HFFc6 (cell line): Measurements from ENCODE around the gene ZNRD2. TPM values are rescaled to one million over a fixed set of nuclear protein-coding genes. Genes with fewer than 3 reads are reported as not detected.

Source experiments
- DNase-seq: peaks from one replicate; pipeline ENCODE4 v3.0.0-alpha.2; 2018
- H3K27ac Mint-ChIP-seq: 2 replicates; pipeline ENCODE4 v1.8.0; 2020; ENCODE audit warnings: mild to moderate bottlenecking, mixed read lengths
- H3K27me3 Mint-ChIP-seq: 2 replicates; pipeline ENCODE4 v1.8.0; 2021; ENCODE audit warnings: mild to moderate bottlenecking, moderate library complexity, mixed read lengths; ENCODE audit not compliant: insufficient read depth
- H3K36me3 Mint-ChIP-seq: 2 replicates; pipeline ENCODE4 v1.8.0; 2021; ENCODE audit warnings: low read depth, mixed read lengths
- H3K4me1 Mint-ChIP-seq: 2 replicates; pipeline ENCODE4 v1.8.0; 2020; ENCODE audit warnings: low read depth, mixed read lengths
- H3K4me3 Mint-ChIP-seq: 2 replicates; pipeline ENCODE4 v1.8.0; 2020; ENCODE audit warnings: mild to moderate bottlenecking, moderate library complexity, mixed read lengths
- H3K9me3 Mint-ChIP-seq: 2 replicates; pipeline ENCODE4 v1.8.0; 2020; ENCODE audit warnings: mild to moderate bottlenecking, mixed read lengths
- total RNA-seq, 6 experiments: library from RNA; stranded (reverse); fragmentation: NEBNext Ultra II Directional; extraction: Animal tissue kit (Norgen Biotek cat#: 25700); gene quantifications; 2 replicates in 1 of 6; 3 replicates in 5 of 6; pipeline ENCODE4 v1.2.3, GENCODE V29; 2021
- TF ChIP-seq, protein P1 (sequence below): fragments of 200-600 bp; sonication (generic); IDR thresholded peaks from 2 replicates; pipeline ENCODE4 v1.5.0; 2021; ENCODE audit warnings: antibody characterized with exemption, mild to moderate bottlenecking

ZNRD2 gene
- total RNA-seq, 6 experiments from 2014 or later, result 57.7 to 72.0 (median 64.3) TPM

GRCh38 chr11:65529475-65530156 is 40.7 kb upstream of the ZNRD2 start:
- TF ChIP-seq, protein P1, sequence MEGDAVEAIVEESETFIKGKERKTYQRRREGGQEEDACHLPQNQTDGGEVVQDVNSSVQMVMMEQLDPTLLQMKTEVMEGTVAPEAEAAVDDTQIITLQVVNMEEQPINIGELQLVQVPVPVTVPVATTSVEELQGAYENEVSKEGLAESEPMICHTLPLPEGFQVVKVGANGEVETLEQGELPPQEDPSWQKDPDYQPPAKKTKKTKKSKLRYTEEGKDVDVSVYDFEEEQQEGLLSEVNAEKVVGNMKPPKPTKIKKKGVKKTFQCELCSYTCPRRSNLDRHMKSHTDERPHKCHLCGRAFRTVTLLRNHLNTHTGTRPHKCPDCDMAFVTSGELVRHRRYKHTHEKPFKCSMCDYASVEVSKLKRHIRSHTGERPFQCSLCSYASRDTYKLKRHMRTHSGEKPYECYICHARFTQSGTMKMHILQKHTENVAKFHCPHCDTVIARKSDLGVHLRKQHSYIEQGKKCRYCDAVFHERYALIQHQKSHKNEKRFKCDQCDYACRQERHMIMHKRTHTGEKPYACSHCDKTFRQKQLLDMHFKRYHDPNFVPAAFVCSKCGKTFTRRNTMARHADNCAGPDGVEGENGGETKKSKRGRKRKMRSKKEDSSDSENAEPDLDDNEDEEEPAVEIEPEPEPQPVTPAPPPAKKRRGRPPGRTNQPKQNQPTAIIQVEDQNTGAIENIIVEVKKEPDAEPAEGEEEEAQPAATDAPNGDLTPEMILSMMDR, result no peak

DNA sequence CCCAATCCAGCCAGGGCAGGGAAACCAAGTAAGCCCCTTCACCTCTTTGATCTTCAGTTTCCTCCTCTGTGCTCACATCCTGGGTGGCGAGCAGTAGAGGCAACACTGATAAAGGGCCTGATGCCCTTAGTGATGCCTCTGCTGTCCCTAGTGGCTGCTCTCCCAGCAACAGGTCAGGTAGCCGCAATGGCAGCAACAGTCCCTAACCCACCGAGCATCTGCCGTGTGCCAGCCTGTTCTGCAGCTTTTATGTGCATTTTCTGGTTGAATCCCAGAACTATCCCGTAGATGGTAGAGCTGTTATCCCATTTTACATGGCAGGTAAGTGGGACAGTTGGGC is 40.1 kb upstream of the ZNRD2 start:
- Mint-ChIP-seq H3K27me3 (peaks cover 4% of the 10 kb centered on the region), H3K4me3 (peak overlapping the region; percentile 46; the same call in 1 of the 2 replicates), H3K9me3 (no peaks in the 10 kb centered on the region), H3K4me1 (no peaks in the 10 kb centered on the region; the same call in 1 of the 2 replicates), H3K27ac (peak overlapping the region; percentile 22; the same call in 1 of the 2 replicates), H3K36me3 (peaks cover 34% of the 10 kb centered on the region)
- TF ChIP-seq, protein P1, result peak; percentile 60
- no peak for DNase-seq

More at GRCh38 chr11:65529475-65530156, 40.7 kb upstream of the ZNRD2 start:
- Mint-ChIP-seq H3K27ac (peak overlapping the region; percentile 22; the same call in 1 of the 2 replicates), H3K4me1 (peaks cover 2% of the 10 kb centered on the region), H3K27me3 (peaks cover 2% of the 10 kb centered on the region), H3K9me3 (no peaks in the 10 kb centered on the region), H3K4me3 (no peak overlapping the region), H3K36me3 (peaks cover 31% of the 10 kb centered on the region)
- no peak for DNase-seq

GRCh38 chr11:65532388-65533064 is 37.8 kb upstream of the ZNRD2 start:
- Mint-ChIP-seq H3K9me3 (no peaks in the 10 kb centered on the region), H3K4me1 (no peaks in the 10 kb centered on the region; the same call in 1 of the 2 replicates), H3K27me3 (peaks cover 5% of the 10 kb centered on the region), H3K4me3 (no peak overlapping the region), H3K27ac (no peak overlapping the region), H3K36me3 (peaks cover 25% of the 10 kb centered on the region)
- DNase-seq, result no peak
- TF ChIP-seq, protein P1, result no peak

- TF ChIP-seq, protein P1, result no peak
- Mint-ChIP-seq H3K9me3 (no peaks in the 10 kb centered on the region), H3K27me3 (peaks cover 12% of the 10 kb centered on the region), H3K36me3 (peaks cover 26% of the 10 kb centered on the region), H3K4me3 (no peak overlapping the region), H3K27ac (no peak overlapping the region), H3K4me1 (no peaks in the 10 kb centered on the region; the same call in 1 of the 2 replicates)
- no peak for DNase-seq
Observed at GRCh38 chr11:65535102-65535501, 35.2 kb upstream of the ZNRD2 start.

DNA sequence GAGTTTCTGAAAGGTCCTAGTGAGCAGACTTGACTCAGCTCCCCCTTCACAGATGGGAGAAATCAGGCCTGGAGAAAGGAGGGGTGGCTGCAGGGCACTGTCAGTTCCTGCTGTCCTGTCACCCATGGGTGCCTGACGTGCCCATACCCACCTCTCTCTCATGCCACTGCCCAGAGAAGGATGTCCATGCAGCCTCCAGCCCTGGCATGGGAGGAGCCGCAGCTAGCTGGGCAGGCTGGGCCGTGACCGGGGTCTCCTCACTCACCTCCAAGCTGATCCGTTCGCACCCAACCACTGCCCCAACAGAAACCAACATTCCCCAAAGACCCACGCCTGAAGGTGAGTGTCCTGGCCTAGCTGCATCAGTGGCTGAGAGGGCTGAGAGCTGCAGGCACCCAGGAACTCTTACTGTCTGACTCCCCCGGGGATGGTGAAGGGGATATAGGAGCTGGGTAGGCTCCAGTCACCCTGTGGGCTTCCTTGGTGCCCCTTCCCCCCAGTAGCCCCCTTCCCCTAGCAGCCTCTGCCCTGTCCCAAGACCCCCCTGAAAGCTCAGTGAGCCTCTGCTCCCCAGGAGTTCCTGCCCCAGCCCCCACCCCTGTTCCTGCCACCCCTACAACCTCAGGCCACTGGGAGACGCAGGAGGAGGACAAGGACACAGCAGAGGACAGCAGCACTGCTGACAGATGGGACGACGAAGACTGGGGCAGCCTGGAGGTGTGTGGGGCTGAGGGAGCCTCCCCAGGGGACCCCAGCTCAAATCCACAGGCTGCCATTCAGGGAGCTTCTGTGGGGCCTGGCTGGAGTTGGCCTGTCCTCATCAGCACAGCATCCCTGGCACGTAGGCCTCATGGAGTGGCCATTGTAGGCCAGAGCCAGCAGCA is 33.6 kb upstream of the ZNRD2 start:
- TF ChIP-seq, protein P1, result no peak
- H3K27ac Mint-ChIP-seq, result peak overlapping the region; percentile 28; the same call in 1 of the 2 replicates
- no peak for DNase-seq
- peaks cover 12% of the 10 kb centered on the region for H3K27me3 Mint-ChIP-seq
- peaks cover 7% of the 10 kb centered on the region for H3K4me1 Mint-ChIP-seq
- H3K4me3 Mint-ChIP-seq, result peak overlapping the region; percentile 4; the same call in 1 of the 2 replicates
- peaks cover 15% of the 10 kb centered on the region; the same call in 1 of the 2 replicates for H3K36me3 Mint-ChIP-seq
- H3K9me3 Mint-ChIP-seq, result no peaks in the 10 kb centered on the region
